ENCODE results near the gene MADCAM1.

DNA sequence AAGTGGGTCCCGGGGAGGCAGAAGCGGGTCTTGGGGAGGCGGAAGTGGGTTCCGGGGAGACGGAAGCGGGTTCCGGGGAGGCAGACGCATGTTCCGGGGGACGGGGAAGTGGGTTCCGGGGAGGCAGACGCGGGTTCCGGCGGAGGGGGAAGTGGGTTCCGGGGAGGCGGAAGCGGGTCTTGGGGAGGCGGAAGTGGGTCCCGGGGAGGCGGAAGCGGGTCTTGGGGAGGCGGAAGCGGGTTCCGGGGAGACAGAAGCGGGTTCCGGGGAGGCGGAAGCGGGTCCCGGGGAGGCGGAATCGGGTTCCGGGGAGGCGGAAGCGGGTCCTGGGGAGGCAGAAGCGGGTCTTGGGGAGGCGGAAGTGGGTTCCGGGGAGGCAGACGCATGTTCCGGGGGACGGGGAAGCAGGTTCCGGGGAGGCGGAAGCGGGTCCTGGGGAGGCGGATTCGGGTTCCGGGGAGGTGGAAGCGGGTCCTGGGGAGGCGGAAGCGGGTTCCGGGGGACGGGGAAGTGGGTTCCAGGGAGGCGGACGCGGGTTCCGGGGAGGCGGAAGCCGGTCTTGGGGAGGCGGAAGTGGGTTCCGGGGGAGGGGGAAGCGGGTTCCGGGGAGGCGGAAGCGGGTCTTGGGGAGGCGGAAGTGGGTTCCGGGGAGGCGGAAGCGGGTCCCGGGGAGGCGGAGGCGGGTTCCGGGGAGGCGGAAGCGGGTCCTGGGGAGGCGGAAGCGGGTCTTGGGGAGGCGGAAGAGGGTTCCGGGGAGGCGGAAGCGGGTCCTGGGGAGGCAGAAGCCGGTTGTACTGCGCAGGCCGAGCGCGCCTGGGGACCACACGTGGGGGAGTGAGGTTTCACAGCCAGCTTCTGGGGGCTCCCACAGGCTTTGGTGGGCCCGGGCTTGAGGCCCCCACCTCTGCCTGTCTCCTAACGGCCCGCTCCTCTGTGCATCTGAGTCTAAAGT, 37.9 kb upstream of the MADCAM1 start:
- TF ChIP-seq POLR2A (IDR thresholded peaks at IDR 0.05; ENCODE audit: control extremely low read depth in 1 of 2, low read depth in 2 of 2, low read length in 2 of 2) = no peak
- TF ChIP-seq, protein P1, sequence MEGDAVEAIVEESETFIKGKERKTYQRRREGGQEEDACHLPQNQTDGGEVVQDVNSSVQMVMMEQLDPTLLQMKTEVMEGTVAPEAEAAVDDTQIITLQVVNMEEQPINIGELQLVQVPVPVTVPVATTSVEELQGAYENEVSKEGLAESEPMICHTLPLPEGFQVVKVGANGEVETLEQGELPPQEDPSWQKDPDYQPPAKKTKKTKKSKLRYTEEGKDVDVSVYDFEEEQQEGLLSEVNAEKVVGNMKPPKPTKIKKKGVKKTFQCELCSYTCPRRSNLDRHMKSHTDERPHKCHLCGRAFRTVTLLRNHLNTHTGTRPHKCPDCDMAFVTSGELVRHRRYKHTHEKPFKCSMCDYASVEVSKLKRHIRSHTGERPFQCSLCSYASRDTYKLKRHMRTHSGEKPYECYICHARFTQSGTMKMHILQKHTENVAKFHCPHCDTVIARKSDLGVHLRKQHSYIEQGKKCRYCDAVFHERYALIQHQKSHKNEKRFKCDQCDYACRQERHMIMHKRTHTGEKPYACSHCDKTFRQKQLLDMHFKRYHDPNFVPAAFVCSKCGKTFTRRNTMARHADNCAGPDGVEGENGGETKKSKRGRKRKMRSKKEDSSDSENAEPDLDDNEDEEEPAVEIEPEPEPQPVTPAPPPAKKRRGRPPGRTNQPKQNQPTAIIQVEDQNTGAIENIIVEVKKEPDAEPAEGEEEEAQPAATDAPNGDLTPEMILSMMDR (IDR thresholded peaks at IDR 0.05; ENCODE audit: control extremely low read depth in 1 of 3, insufficient read depth in 1 of 3, low read depth in 1 of 3, low read length in 3 of 3) = no peak
- no peak for TF ChIP-seq EZH2 (IDR thresholded peaks at IDR 0.05; ENCODE audit: low read depth, low read length, severe bottlenecking)
